Measurements from ENCODE around the gene BNC2.

DNA sequence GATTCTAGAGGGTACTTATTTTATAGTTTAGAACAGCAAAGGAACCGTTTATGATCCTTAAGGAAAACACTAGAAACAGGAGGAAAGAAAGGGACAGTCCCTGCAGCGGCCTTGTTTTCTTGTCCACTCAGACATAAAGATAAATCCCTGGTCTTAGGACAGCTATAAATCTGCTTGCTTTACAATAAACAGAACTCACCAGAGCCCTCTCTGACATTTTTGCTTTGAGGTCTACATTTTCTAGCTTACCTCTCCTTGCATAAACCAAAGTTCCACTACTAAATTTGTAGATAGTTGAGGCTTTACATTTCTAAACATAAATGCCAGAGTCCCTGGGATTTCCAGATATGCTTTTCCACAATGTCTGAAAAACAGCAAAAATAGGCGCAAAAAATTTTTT is 422.5 kb downstream of the BNC2 start:
- TF ChIP-seq ZNF384 (IDR thresholded peaks at IDR 0.05) (no peak), SP1 (IDR thresholded peaks at IDR 0.05) (no peak), CTBP1 (IDR thresholded peaks at IDR 0.05; ENCODE audit: borderline replicate concordance) (no peak), L3MBTL2 (conservative IDR thresholded peaks at IDR 0.05) (no peak), FOXM1 (IDR thresholded peaks at IDR 0.05; ENCODE audit: borderline replicate concordance) (no peak), FOXK2 (IDR thresholded peaks at IDR 0.05) (no peak), SUZ12 (IDR thresholded peaks at IDR 0.05) (no peak), BHLHE40 (IDR thresholded peaks at IDR 0.05; ENCODE audit: borderline replicate concordance) (no peak), ELF4 (IDR thresholded peaks at IDR 0.05) (no peak), NFRKB (IDR thresholded peaks at IDR 0.05) (no peak)
- TF ChIP-seq, protein P1, sequence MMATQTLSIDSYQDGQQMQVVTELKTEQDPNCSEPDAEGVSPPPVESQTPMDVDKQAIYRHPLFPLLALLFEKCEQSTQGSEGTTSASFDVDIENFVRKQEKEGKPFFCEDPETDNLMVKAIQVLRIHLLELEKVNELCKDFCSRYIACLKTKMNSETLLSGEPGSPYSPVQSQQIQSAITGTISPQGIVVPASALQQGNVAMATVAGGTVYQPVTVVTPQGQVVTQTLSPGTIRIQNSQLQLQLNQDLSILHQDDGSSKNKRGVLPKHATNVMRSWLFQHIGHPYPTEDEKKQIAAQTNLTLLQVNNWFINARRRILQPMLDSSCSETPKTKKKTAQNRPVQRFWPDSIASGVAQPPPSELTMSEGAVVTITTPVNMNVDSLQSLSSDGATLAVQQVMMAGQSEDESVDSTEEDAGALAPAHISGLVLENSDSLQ (IDR thresholded peaks at IDR 0.05): 0 out of 2 replicates have a peak, but pooled peaks have one; percentile 17
